HCT116 (cell line): Measurements from ENCODE around the gene FNDC3A. TPM values are rescaled to one million over a fixed set of nuclear protein-coding genes. Genes with fewer than 3 reads are reported as not detected.

Experiments
- ATAC-seq: fragments of 200-7000 bp; cut with Tn5 transposase; 2 replicates; pipeline ENCODE4 v1.9.1; 2020; ENCODE audit warnings: mild to moderate bottlenecking, moderate library complexity
- BruUV-seq: library from RNA; stranded (reverse); fragments of 400-500 nt; replicated peaks from 2 replicates; lab custom pipeline; 2021; lab: Mats Ljungman, UMichigan
- CTCF ChIA-PET: fragments of 300-600 bp; sonication (Branson Sonifier 250); formaldehyde crosslinking; loops from one replicate; lab custom pipeline; 2021; ENCODE audit warnings: antibody characterized with exemption; lab: Charles Lee
- POLR2A ChIA-PET: fragments of 300-600, 350-600 bp; sonication (Branson Sonifier 250); formaldehyde crosslinking; loops from one replicate; lab custom pipeline; 2021; ENCODE audit warnings: antibody characterized with exemption; lab: Charles Lee
- RAD21 ChIA-PET, 2 experiments: fragments of 300-600 bp; sonication (Branson Sonifier 250); formaldehyde crosslinking; loops; one replicate each; lab custom pipeline; 2023; ENCODE audit warnings: low total read pairs in 2 of 2; ENCODE audit not compliant: uncharacterized antibody in 2 of 2, unreplicated experiment in 2 of 2, low non-redundant PET in 1 of 2; lab: Charles Lee
- DNase-seq: peaks from one replicate; pipeline ENCODE4 v3.0.0-alpha.2; 2010; ENCODE audit warnings: low read depth, low spot score
- H2AFZ ChIP-seq: fragments of 200-600 bp; shearing (Covaris generic), sonication (generic); 2 replicates; pipeline ENCODE4 v1.6.1; 2017; ENCODE audit warnings: low read depth, mixed run types, mixed read lengths, antibody characterized with exemption, low read length; ENCODE audit not compliant: poor library complexity, severe bottlenecking
- H3K27ac ChIP-seq: 2 replicates; pipeline ENCODE4 v1.5.1; 2012; ENCODE audit warnings: low read depth, low read length
- H3K27me3 ChIP-seq: fragments of 200-600 bp; sonication (generic); 2 replicates; pipeline ENCODE4 v1.6.1; 2016; ENCODE audit warnings: mixed run types, low read length, mixed read lengths; ENCODE audit not compliant: insufficient read depth
- H3K36me3 ChIP-seq, 2 experiments: fragments of 200-500 bp in 1 of 2; fragments of 200-600 bp in 1 of 2; sonication (Bioruptor generic) in 1 of 2; sonication (generic) in 1 of 2; 2 replicates each; pipeline versions ENCODE4 v1.5.1 to v1.6.1; 2014 to 2016; ENCODE audit warnings: low read length in 2 of 2, inconsistent platforms in 1 of 2, mixed read lengths in 1 of 2, mixed run types in 1 of 2; ENCODE audit not compliant: insufficient read depth in 2 of 2, control insufficient read depth in 1 of 2
- H3K4me1 ChIP-seq, 2 experiments: fragments of 200-600 bp in 1 of 2; sonication (generic) in 1 of 2; 2 replicates each; pipeline versions ENCODE4 v1.5.1 to v1.6.1; 2012 to 2017; ENCODE audit warnings: low read length in 2 of 2, inconsistent platforms in 1 of 2, mild to moderate bottlenecking in 1 of 2, mixed read lengths in 1 of 2, mixed run types in 1 of 2, moderate library complexity in 1 of 2; ENCODE audit not compliant: insufficient read depth in 2 of 2, control insufficient read depth in 1 of 2
- H3K4me2 ChIP-seq: fragments of 200-600 bp; sonication (generic); 2 replicates; pipeline ENCODE4 v1.6.1; 2017; ENCODE audit warnings: mixed run types, low read length, mixed read lengths
- H3K4me3 ChIP-seq, 2 experiments: fragments of 200-600 bp in 1 of 2; sonication (generic) in 1 of 2; replicated peaks in 1 of 2; 2 replicates each; pipeline ENCODE4 v1.5.1; 2011 to 2016; ENCODE audit warnings: low read length in 2 of 2, control low read depth in 1 of 2, low read depth in 1 of 2, mild to moderate bottlenecking in 1 of 2, mixed read lengths in 1 of 2, mixed run types in 1 of 2
- H3K79me2 ChIP-seq: fragments of 200-600 bp; sonication (generic); 2 replicates; pipeline ENCODE4 v1.6.1; 2017; ENCODE audit warnings: mild to moderate bottlenecking, mixed run types, low read length, moderate library complexity, mixed read lengths; ENCODE audit not compliant: insufficient read depth
- H3K9ac ChIP-seq: fragments of 200-600 bp; sonication (generic); 2 replicates; pipeline ENCODE4 v1.6.1; 2016; ENCODE audit warnings: low read length, mixed read lengths
- H3K9me2 ChIP-seq: fragments of 200-600 bp; sonication (generic), shearing (Covaris generic); 2 replicates; pipeline ENCODE4 v1.6.1; 2017; ENCODE audit warnings: mixed run types, mild to moderate bottlenecking, moderate library complexity; ENCODE audit not compliant: insufficient read depth
- H3K9me3 ChIP-seq, 2 experiments: fragments of 200-500 bp in 1 of 2; fragments of 200-600 bp in 1 of 2; sonication (Bioruptor generic) in 1 of 2; sonication (generic) in 1 of 2; 2 replicates each; pipeline ENCODE4 v1.6.1; 2014 to 2017; ENCODE audit warnings: low read length in 2 of 2, mixed read lengths in 2 of 2, inconsistent platforms in 1 of 2, low read depth in 1 of 2, mild to moderate bottlenecking in 1 of 2, mixed run types in 1 of 2, moderate library complexity in 1 of 2; ENCODE audit not compliant: control insufficient read depth in 1 of 2, insufficient read depth in 1 of 2
- H4K20me1 ChIP-seq: fragments of 200-600 bp; sonication (generic), shearing (Covaris generic); 2 replicates; pipeline ENCODE4 v1.6.1; 2017; ENCODE audit warnings: mixed run types, mild to moderate bottlenecking, moderate library complexity; ENCODE audit not compliant: insufficient read depth
- CBX3 ChIP-seq: IDR thresholded peaks from 2 replicates; pipeline ENCODE4 v1.6.1; 2012; ENCODE audit warnings: low read depth
- CEBPB ChIP-seq: IDR thresholded peaks from 2 replicates; pipeline ENCODE4 v1.6.1; 2012; ENCODE audit warnings: low read depth
- CTCF ChIP-seq, 3 experiments: fragments of 200-600 bp in 1 of 3; sonication (generic) in 1 of 3; IDR thresholded peaks in 2 of 3; conservative IDR thresholded peaks in 1 of 3; 2 replicates each; pipeline ENCODE4 v1.5.1; 2012 to 2017; ENCODE audit warnings: low read depth in 2 of 3, low read length in 2 of 3, antibody characterized with exemption in 1 of 3, borderline replicate concordance in 1 of 3, control low read depth in 1 of 3, mild to moderate bottlenecking in 1 of 3, mixed read lengths in 1 of 3, mixed run types in 1 of 3, moderate library complexity in 1 of 3; ENCODE audit not compliant: insufficient read depth in 1 of 3
- EGR1 ChIP-seq: IDR thresholded peaks from 2 replicates; pipeline ENCODE4 v1.6.1; 2012; ENCODE audit warnings: low read depth
- EZH2 ChIP-seq: fragments of 200-600 bp; sonication (generic); IDR thresholded peaks from 2 replicates; pipeline ENCODE4 v1.6.1; 2017; ENCODE audit warnings: antibody characterized with exemption, mixed run types
- EZH2phosphoT487 ChIP-seq: fragments of 200-600 bp; IDR thresholded peaks from 2 replicates; pipeline ENCODE4 v1.6.1; 2018; ENCODE audit warnings: antibody characterized with exemption, borderline replicate concordance
- FOSL1 ChIP-seq: IDR thresholded peaks from 2 replicates; pipeline ENCODE4 v1.6.1; 2012; ENCODE audit warnings: low read depth
- JUND ChIP-seq: IDR thresholded peaks from 2 replicates; pipeline ENCODE4 v1.6.1; 2012
- POLR2A ChIP-seq: IDR thresholded peaks from 2 replicates; pipeline ENCODE4 v1.7.0; 2011; ENCODE audit warnings: borderline replicate concordance; ENCODE audit not compliant: insufficient read depth, insufficient read length; ENCODE audit errors: extremely low read depth
- POLR2AphosphoS5 ChIP-seq: IDR thresholded peaks from 2 replicates; pipeline ENCODE4 v1.6.1; 2011; ENCODE audit warnings: mild to moderate bottlenecking, low read depth, low read length, moderate library complexity
- RAD21 ChIP-seq: IDR thresholded peaks from 2 replicates; pipeline ENCODE4 v1.6.1; 2012; ENCODE audit warnings: low read depth, mild to moderate bottlenecking
- SIN3A ChIP-seq: IDR thresholded peaks from 2 replicates; pipeline ENCODE4 v1.6.1; 2012; ENCODE audit warnings: low read depth
- SP1 ChIP-seq: IDR thresholded peaks from 2 replicates; pipeline ENCODE4 v1.6.1; 2012; ENCODE audit warnings: low read depth
- SRF ChIP-seq: IDR thresholded peaks from 2 replicates; pipeline ENCODE4 v1.6.1; 2012; ENCODE audit warnings: low read depth
- ZBTB33 ChIP-seq: IDR thresholded peaks from 2 replicates; pipeline ENCODE4 v1.6.1; 2011; ENCODE audit warnings: mild to moderate bottlenecking, low read length, moderate library complexity; ENCODE audit not compliant: insufficient replicate concordance; ENCODE audit errors: extremely low read depth
- ZFX ChIP-seq: fragments of 450-650 bp; IDR thresholded peaks from 2 replicates; pipeline ENCODE4 v1.6.1; 2017
- ZNF274 ChIP-seq: fragments of 200-500 bp; sonication (Bioruptor generic); IDR thresholded peaks from 2 replicates; pipeline ENCODE4 v1.6.1; 2014; ENCODE audit warnings: mild to moderate bottlenecking, low read depth, low read length, inconsistent platforms
- intact Hi-C: fragments of 100-400 bp; cut with micrococcal nuclease; formaldehyde crosslinking; loops from 2 replicates; pipeline ENCODE4 v1.10.0; 2022
- total RNA-seq: library from RNA; stranded (reverse); gene quantifications from one replicate; pipeline ENCODE4 v1.2.1, GENCODE V29; 2021; ENCODE audit not compliant: unreplicated experiment
- TF ChIP-seq, protein P1 (sequence below): IDR thresholded peaks from 2 replicates; pipeline ENCODE4 v1.6.1; 2012
- TF ChIP-seq, protein P2 (sequence below): IDR thresholded peaks from 2 replicates; pipeline ENCODE4 v1.6.1; 2012; ENCODE audit warnings: low read depth
- TF ChIP-seq, protein P3 (sequence below): IDR thresholded peaks from 2 replicates; pipeline ENCODE4 v1.6.1; 2012

FNDC3A gene
- total RNA-seq, 1 experiment from 2014 or later: 30.5 TPM

- ChIA-PET CTCF (no interaction called here), POLR2A (no interaction called here), RAD21 (no interaction called here)
- DNase-seq (no peak), ATAC-seq (no peak)
- intact Hi-C loops: loop anchor here (10.0 kb wide), 1 partner anchor 511 kb away; no protein-coding TSS in a partner anchor
- Histone ChIP-seq H3K9me3 (no peaks in the 10 kb centered on the region), H3K79me2 (no peaks in the 10 kb centered on the region), H3K9ac (no peak overlapping the region), H3K4me3 (no peak overlapping the region), H4K20me1 (no peaks in the 10 kb centered on the region), H3K4me2 (peak overlapping the region; percentile 29; the same call in 1 of the 2 replicates), H3K36me3 (no peaks in the 10 kb centered on the region), H3K27me3 (no peaks in the 10 kb centered on the region), H3K9me2 (no peaks in the 10 kb centered on the region), H3K27ac (no peak overlapping the region), H3K4me1 (peaks cover 19 to 31% of the 10 kb centered on the region in 2 experiments), H2AFZ (no peak overlapping the region)
- BruUV-seq: no TSS peak
- TF ChIP-seq CEBPB (no peak), ZBTB33 (no peak), RAD21 (no peak), ZNF274 (no peak), FOSL1 (no peak), EZH2 (no peak), POLR2AphosphoS5 (no peak), POLR2A (no peak), JUND (no peak), EZH2phosphoT487 (no peak), EGR1 (no peak), SRF (no peak), SIN3A (no peak), CBX3 (no peak), CTCF (IDR thresholded peaks at IDR 0.05 in 2 of 3, conservative IDR thresholded peaks at IDR 0.05 in 1 of 3; ENCODE audit: borderline replicate concordance in 1 of 3, insufficient read depth in 1 of 3, low read depth in 2 of 3, low read length in 2 of 3) (no peak), ZFX (no peak), SP1 (no peak)
- TF ChIP-seq, protein P1, sequence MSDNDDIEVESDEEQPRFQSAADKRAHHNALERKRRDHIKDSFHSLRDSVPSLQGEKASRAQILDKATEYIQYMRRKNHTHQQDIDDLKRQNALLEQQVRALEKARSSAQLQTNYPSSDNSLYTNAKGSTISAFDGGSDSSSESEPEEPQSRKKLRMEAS: no peak
- TF ChIP-seq, protein P2, sequence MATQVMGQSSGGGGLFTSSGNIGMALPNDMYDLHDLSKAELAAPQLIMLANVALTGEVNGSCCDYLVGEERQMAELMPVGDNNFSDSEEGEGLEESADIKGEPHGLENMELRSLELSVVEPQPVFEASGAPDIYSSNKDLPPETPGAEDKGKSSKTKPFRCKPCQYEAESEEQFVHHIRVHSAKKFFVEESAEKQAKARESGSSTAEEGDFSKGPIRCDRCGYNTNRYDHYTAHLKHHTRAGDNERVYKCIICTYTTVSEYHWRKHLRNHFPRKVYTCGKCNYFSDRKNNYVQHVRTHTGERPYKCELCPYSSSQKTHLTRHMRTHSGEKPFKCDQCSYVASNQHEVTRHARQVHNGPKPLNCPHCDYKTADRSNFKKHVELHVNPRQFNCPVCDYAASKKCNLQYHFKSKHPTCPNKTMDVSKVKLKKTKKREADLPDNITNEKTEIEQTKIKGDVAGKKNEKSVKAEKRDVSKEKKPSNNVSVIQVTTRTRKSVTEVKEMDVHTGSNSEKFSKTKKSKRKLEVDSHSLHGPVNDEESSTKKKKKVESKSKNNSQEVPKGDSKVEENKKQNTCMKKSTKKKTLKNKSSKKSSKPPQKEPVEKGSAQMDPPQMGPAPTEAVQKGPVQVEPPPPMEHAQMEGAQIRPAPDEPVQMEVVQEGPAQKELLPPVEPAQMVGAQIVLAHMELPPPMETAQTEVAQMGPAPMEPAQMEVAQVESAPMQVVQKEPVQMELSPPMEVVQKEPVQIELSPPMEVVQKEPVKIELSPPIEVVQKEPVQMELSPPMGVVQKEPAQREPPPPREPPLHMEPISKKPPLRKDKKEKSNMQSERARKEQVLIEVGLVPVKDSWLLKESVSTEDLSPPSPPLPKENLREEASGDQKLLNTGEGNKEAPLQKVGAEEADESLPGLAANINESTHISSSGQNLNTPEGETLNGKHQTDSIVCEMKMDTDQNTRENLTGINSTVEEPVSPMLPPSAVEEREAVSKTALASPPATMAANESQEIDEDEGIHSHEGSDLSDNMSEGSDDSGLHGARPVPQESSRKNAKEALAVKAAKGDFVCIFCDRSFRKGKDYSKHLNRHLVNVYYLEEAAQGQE: no peak
- TF ChIP-seq, protein P3, sequence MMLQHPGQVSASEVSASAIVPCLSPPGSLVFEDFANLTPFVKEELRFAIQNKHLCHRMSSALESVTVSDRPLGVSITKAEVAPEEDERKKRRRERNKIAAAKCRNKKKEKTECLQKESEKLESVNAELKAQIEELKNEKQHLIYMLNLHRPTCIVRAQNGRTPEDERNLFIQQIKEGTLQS: no peak
Observed at GRCh38 chr13:49093376-49093775, 117.7 kb downstream of the FNDC3A start.
